Hepatocyte (in vitro differentiated cells): Measurements from ENCODE around the gene TTC9.

Experiments
- EZH2 ChIP-seq: fragments of 200-600 bp; sonication (generic); IDR thresholded peaks from 2 replicates; pipeline ENCODE4 v1.6.1; 2016; ENCODE audit warnings: antibody characterized with exemption, mild to moderate bottlenecking, borderline replicate concordance
- EZH2phosphoT487 ChIP-seq: fragments of 200-600 bp; sonication (generic); IDR thresholded peaks from one replicate; pipeline ENCODE4 v1.6.1; 2018; ENCODE audit warnings: antibody characterized with exemption, mild to moderate bottlenecking, low read depth, moderate library complexity; ENCODE audit not compliant: unreplicated experiment, severe bottlenecking
- TF ChIP-seq, protein P1 (sequence below): fragments of 200-600 bp; sonication (generic); IDR thresholded peaks from 2 replicates; pipeline ENCODE4 v1.5.1; 2016; ENCODE audit warnings: antibody characterized with exemption, mild to moderate bottlenecking; ENCODE audit not compliant: poor library complexity

DNA sequence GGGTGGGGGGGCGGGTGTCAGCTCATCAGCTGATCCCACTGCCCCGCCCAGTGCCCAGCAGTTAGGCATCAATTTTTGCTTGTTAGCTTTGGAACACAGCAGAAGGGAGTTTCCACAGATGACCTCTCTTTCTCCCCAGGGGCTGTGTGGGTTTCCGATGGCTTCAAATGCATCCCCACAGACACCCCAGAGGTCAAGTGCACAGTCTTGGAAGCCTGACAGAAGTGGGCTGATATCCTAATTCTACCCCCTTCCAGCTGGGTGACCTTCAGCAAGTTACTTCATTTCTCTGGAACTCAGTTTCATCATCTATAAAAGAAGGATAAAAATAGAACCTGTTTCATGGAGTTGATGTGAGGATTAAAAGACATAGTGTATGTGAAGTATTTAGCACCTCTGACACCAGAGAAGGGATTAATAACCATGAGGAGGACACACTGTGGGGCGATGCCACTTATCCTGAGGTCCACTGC is 22.0 kb downstream of the TTC9 start:
- TF ChIP-seq, protein P1, sequence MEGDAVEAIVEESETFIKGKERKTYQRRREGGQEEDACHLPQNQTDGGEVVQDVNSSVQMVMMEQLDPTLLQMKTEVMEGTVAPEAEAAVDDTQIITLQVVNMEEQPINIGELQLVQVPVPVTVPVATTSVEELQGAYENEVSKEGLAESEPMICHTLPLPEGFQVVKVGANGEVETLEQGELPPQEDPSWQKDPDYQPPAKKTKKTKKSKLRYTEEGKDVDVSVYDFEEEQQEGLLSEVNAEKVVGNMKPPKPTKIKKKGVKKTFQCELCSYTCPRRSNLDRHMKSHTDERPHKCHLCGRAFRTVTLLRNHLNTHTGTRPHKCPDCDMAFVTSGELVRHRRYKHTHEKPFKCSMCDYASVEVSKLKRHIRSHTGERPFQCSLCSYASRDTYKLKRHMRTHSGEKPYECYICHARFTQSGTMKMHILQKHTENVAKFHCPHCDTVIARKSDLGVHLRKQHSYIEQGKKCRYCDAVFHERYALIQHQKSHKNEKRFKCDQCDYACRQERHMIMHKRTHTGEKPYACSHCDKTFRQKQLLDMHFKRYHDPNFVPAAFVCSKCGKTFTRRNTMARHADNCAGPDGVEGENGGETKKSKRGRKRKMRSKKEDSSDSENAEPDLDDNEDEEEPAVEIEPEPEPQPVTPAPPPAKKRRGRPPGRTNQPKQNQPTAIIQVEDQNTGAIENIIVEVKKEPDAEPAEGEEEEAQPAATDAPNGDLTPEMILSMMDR: no peak
- TF ChIP-seq EZH2phosphoT487: no peak
- TF ChIP-seq EZH2: no peak
